Measurements from ENCODE around the gene PDGFC.
"Not testable (repeated sequence)": the region's sequence is repeated elsewhere in the genome, so short reads cannot be mapped to it uniquely, and the experiment has no call there.

The PDGFC gene

DNA sequence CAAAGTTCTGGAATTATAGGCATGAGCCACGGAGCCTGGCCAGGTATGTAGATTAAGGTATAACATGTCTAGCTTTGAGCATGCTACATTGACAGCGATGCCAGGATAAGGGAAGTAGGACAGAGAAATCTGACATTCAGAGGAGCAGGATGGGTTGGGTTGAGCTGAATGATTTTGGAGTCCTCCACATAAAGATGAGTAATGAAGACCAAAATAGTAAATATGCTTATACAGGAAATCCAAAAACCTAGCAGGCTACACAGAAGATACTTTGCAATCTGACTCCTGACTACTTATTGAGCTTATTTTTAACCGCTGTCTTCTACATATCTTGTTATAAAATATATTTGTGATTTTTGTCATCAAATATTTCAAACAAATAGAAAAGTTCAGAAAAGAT lies 69.7 kb downstream of the PDGFC start:
- DNase-seq (ENCODE audit: low read depth), result no peak

DNA sequence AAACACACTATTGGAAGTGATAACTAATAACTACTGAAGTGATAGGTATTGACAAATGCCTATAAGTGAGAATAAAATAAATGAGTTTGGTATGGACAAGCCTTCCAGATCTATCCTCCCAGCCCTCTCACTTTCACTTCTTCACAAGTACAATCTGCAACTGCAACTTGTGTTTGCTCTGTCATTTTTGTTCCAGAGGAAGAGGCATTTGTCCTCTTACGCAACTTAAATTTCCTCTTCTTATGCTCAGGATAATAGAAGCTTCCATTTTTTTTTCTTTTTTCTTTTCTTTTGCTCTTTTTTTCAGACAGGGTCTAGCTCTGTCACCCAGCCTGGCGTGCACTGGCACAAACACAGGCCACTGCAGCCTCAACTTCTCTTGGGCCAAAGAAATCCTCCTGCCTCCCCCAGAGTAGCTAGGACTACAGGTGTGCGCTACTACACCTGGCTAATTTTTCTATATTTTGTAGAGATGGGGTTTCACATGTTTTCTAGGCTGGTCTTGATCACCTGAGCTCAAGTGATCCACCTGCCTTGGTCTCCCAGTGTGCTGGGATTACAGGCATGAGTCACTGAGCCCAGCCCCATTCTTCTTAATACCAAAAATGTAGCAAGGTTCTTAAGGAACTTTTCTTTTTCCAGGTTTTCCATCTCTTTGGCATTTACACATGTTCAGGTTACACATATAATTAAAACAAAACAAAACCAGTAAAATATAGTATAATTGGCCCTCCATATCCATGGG lies 73.1 kb downstream of the PDGFC start:
- no peak for DNase-seq (ENCODE audit: low read depth)

DNA sequence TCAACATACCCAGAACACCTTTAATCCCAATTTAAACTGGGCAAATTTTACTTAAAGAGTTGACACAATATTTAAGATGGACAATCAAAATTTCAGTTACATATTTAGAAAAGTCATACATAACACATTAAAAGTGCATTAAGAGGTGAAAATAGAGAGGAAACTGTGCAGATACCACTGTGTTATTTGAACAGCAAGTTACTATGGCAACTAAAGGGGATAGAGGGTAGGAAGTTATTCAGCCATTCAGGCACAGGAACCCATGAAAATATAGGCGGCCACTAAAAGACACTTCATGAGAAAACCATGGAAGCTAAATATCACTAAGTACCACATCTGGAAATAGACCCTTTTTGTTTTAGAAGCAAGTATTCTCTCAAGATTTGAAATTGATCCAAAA lies 75.1 kb downstream of the PDGFC start:
- DNase-seq (ENCODE audit: low read depth), result no peak

DNA sequence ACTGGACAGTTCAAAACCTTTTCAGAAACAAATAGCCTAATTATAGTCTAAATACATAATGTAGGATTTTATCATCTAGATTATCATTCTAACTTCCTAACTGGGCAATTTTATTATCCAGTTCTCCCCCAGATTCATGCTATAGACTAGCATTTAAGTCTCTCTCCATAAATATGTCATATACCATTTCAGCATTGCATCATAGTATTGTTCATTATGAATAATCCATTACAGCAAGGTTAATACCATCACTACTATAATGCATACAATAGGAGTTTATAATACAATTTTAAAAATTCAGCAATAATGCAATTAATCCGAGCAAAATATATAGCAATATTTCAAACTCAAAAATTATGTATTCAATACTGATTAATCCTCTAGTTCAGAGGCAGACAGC lies 77.4 kb downstream of the PDGFC start:
- no peak for DNase-seq (ENCODE audit: low read depth)

DNA sequence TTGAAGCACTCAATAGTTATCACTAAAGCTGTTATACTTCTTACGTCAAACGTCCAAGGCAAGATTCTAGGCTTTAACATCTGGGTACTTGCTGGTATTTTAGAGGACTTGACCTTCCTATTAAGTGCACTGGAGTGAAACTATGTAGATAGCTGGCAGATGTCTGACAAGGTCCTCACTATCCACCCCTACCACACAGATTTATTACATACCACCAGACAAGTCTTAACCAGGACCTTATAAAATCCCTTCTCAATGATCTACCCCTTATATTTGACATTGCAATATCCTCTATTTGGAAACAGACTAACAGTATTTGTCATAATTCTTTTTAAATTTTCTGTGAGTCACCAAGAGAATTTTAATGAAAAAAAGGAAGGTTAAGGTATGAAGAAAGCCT lies 78.8 kb downstream of the PDGFC start:
- DNase-seq (ENCODE audit: low read depth), result no peak

DNA sequence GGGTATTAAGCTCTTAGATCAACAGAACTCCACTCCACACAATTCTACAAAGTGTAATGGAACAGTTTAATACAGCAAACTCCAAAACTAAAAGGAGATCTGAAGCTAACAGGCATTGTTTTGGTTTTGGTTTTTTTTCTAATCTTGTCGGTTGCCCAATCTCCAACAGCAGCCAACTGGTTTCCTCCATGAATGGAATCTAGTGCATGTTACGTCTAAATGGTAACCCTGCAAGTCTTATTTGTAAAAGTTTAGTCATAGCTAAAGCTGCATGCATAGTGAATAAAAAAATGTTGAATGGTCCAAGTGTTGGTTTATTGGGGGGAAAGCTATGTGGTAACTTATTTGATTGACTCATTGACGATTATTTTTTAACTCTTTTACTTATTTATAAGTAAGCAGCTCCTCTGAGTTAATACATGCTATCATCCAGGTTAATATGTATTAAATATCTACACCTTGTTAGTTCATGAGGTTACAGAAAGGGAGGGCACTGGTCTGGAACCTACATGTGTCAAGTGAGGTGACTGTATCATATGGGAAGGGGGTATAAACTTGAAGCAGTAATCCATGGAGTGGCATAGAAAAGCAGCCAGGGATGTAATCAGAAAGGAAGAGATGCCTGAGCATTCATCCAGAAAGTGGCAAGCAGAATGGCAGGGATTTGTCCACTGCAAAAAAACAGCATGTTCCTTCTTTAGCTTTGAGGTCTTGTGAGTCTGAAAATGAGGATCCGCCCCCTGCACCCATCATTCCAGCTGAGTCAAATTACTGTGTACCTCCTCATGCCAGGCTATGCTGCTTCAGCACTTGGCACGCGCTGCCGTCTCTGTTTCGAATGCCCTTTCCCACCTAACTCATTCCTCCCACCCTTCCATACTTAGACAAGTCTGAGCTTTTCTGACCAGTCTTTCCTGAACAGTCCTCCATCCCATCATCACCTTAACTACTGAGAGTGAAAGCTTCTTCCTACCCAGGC lies 81.7 kb downstream of the PDGFC start:
- DNase-seq (ENCODE audit: low read depth), result no peak

DNA sequence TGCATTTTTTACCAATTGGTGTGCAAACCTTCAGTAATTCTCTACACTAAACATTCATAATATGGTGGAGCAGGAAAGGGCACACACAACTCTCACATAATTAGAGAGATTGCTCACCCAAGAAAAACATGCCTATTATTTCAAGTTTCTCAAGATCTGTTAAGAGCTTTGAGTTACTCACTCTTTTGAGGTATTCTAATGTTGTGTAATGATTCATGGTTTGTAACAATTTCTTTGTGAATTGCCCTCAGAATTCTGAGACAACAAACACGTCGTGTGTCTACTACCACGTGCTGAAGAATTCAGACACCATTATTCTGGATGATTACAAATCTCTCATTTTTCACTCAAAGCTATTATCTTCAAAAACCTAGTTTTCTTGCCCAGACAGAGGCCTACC lies 82.8 kb downstream of the PDGFC start:
- no peak for DNase-seq (ENCODE audit: low read depth)

DNA sequence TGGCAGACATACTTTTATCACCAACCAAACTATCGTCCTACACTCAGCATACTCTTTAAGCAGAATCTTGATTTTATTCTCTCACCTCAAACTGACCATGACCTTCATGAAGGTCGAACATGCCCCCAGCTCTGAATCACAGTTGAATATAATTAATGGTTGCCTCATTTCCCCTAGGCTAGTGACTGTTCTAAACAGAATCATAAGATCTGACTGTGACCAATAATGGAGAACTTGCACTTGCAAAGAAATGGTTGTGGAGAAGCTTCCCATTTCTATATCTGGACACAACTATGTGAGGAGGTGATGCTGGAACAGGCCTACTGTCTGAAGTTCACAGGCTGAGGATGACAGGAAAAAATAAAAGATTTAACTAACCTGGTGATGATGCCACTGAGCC lies 85.1 kb downstream of the PDGFC start:
- no peak for DNase-seq (ENCODE audit: low read depth)

DNA sequence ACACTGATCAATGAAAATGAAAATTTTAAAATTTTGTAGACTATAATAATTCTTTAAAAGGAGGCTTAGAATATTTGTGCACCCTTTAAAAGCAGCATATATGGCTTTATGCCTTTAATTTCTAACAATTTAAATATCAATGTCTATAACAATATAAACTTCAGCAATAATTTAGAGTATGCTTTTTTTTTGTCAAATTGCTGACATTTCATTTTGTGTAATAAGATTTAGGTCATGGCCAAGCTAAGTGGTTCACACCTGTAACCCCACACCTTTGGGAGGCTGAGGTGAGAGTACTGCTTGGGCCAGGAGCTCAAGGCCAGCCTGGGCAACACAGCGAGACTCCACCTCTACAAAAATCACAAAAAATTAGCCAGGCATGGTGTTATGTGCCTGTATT lies 86.2 kb downstream of the PDGFC start:
- no peak for DNase-seq (ENCODE audit: low read depth)

DNA sequence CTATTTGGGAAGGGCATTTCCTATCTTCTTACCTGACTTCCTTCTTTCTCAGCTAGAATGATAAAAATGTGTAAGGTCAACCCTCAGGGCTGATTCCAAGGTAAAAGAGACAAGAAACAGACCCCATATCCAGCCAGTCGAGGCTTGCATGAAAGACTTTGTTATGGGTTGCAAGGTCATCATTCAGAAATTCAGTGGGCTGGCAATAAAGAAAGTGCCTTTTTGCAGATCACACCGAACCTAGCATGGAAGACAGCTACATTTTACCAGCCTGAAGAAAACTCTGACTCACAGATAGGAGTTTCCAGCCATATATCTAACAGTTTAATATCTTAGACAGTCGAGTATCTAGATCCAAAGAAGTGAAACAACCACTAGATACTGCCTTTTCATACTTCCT lies 87.4 kb downstream of the PDGFC start:
- DNase-seq (ENCODE audit: low read depth), result no peak

DNA sequence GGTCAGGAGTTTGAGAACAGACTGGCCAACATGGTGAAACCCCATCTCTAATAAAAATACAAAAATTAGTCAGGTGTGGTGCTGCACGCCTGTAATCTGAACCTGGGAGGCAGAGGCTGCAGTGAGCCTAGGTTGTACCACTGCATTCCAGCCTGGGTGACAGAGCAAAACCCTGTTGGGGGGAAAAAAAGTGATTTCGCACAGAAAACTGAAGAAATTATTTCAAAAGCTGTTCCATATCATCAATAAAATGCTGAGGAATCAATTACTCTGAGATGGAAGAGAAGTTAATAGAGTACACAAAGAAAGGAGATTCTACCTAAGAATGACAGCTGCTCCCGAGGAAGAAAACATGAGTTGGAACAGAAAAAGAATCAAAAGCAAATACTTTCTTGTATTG lies 95.9 kb downstream of the PDGFC start:
- DNase-seq (ENCODE audit: low read depth), result no peak

DNA sequence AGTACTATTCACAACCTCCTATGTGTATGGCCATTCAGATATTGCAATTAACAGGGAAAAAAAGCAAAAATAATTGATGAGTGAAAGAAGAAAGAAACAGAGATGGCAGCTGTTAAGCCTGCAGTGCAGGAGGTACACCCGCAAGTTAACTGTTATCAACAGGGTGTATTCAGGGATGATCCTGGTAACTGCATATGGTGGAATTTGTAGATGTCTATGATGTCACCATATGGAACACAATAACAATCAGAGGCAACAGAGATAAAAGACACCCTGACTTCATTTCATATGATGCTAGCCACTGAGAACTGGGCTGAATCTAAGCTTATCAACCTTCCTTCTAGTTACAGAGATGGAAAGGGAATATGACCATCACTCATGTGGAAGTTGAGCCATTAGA lies 96.5 kb downstream of the PDGFC start:
- DNase-seq (ENCODE audit: low read depth), result no peak

DNA sequence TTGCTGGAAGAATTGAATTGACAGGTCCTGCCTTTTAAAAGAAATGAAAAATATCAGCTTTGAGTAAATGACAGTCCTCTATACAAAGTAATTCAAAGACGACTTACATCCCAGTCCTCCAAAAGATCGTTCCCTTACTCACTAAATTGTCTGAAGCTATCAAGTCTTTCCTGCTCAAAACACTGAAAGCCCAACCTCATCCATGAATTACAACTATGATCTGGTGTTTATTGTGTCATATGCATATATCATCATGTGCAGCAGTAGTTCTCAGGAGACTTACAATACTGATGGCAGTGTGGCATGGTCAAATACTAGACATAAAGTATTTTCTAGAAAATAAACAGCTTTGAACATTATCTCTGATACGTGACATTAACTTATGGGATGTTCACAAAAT lies 97.8 kb downstream of the PDGFC start:
- no peak for DNase-seq (ENCODE audit: low read depth)

DNA sequence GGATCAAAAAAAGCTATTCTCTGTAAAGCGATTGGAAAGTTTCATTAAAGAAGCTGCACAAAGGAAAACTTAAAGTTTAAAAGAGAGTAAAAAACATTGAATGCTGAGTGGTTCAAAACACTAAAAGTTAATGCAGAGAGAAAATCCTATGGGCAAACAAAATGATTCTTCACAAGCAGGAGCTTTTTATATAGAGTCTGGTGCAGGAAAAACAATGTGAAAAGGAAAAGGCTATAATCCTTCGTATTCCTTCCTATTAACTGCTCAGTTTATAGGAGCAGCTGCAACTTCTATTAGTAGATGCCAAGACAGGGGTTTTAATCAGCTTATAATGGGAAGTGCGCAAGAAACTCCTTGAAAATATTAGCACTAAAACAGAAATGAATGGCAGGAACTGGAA lies 100.7 kb downstream of the PDGFC start:
- no peak for DNase-seq (ENCODE audit: low read depth)

DNA sequence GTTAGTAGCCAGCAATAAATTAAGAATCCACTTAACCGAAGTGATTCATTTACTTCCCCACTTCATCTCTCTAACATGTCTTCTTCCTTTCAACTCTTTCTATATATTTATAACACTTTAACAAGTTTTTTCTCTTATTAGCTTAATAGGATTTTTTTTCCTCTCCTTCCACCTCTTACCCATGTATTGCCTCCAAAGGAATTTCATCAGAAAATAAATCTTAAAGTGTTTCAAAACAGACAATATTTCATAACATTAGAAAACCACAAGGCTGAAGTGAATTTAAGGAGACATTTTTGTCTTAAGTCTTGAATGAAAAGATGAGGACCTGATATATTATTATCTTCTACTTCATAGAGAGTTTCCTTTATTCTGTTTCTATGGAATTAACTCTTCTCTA lies 101.5 kb downstream of the PDGFC start:
- DNase-seq (ENCODE audit: low read depth), result no peak

DNA sequence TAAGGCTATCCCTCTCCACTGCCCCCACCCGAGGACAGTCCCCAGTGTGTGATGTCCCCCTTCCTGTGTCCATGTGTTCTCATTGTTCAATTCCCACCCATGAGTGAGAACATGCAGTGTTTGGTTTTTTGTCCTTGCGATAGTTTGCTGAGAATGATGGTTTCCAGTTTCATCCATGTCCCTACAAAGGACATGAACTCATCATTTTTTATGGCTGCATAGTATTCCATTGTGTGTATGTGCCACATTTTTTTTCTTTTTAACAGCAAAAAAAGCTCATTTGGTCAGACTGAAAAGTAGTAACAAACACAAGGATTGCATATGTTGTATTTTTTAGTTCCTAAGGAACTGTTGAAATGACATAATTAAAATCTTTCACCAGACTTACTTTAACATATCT lies 105.5 kb downstream of the PDGFC start:
- not testable (repeated sequence) for DNase-seq (ENCODE audit: low read depth)

DNA sequence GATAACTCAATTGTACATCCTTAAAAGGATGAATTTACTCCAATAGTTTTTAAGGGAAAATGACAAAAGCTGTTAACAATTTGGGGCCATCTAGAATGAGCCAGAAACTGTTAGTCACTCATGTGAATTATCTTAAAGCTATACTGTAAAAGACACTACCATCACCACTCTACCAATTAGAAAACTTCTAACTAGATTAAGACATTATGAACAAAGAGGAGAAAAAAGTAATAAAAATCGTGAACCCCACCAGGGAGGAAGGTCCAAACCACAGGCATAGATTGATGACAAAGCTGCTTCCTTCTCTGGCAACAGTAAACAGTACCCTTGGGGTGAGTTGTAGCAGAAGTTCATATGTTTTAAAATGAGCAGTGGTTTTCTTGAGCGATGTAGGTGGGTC lies 106.1 kb downstream of the PDGFC start:
- DNase-seq (ENCODE audit: low read depth), result no peak

DNA sequence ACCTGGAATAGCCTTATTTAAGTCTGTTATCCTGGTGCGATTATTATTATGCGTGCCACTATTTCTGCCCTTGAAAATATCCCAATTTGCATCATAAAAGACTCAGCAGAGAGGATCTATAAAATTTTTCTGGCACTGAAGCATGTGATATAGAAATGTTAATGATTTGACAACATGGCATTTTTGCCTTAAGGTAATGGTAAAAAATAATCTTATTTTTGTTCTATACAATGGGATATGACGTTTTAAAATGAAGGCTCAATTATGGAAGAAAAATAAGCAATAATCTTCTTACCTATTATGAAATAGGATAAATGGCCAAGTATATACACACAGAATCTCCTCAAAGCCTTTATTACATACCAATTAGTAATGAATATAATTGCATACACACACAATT lies 113.5 kb downstream of the PDGFC start:
- no peak for DNase-seq (ENCODE audit: low read depth)

DNA sequence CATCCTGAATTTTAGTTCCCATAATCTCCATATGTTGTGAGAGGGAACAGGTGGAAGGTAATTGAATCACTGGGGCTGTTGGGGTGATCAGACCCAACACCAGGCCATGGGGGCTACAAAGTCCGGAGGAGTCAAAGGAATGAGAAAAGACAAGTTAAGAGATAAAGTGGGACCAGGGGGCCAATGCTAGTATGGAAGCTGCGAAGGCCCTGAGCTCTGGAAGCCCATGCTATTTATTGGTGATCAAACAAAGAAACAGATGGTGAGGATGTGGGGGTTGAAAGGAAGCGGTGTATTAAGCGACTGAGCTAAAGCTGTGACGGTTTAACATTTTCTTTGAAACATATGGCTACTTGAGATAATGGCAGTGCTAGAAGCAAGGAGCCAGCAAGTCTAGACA lies 132.8 kb downstream of the PDGFC start:
- no peak for DNase-seq (ENCODE audit: low read depth)

DNA sequence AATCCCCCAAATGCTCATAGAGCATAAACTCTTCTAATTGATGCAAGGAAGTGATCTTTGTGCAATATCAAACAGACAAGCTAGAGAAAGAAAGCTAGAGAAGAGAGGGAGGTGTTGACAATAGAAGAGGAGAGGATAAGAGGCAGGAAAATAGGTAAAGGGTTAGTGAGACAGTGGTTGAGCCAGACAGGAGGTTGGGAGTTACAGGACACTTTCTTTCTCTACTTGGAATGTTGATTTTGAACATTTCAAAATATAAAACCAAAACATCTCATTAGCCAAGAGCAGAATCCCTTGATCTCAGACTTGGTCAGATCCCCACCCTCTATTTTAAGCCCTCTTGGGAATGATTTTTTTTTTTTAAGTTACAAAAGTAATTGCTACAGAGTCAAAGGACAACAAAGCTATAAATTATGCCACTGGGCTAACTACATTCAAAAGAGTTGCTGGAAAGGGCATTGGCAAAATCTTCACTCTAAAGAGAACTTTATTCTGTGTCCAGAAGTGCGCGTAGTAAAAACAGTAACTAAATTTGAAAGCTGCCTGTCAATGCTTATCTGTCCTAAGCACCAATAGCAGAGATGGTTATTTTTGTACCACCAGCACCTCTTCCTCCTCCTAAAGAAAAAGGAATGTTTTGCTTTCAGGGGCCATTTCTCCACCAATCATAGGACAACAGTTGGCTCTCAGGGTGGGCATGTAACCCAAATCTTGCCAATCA lies 133.8 kb downstream of the PDGFC start:
- no peak for DNase-seq (ENCODE audit: low read depth)

DNA sequence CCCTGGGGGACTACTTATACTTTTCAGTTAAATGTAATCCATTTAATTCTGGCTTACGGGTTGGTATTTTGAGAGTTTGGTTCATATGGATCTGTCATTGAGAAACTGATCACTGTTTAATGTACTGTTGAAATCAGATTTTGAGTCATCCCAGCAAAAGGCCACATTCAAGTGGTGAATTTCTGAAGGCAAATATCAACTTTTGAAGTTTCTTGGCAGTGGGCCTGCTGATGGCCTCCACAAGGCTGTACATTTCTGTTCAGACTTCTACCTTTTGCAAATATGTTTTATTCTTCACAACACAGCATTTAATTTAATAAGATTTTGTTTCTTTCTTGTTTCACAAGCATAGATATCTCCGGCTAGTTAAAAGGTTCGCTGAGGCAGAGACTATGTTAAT lies 138.7 kb downstream of the PDGFC start:
- DNase-seq (ENCODE audit: low read depth), result no peak

DNA sequence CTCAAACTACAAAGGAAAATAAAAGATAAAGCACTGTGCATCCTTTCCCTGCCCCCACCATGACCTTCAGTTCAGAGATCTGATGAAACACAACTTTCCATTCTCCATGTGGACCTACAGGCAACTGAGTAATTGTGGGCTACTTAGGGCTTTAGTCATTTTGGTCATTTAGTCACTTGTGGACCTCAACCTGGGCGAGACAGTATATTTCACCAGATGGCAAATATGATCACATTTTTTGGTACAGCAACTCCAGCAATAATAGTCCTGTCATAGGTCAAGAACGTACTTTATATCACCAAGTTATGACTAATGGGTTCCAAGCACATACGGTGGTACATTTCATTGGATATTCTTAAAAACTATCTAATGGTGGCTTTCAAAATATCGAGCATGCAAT lies 141.2 kb downstream of the PDGFC start:
- DNase-seq (ENCODE audit: low read depth), result no peak
